ENCODE data around the gene PHEX.

Gene PHEX

DNA sequence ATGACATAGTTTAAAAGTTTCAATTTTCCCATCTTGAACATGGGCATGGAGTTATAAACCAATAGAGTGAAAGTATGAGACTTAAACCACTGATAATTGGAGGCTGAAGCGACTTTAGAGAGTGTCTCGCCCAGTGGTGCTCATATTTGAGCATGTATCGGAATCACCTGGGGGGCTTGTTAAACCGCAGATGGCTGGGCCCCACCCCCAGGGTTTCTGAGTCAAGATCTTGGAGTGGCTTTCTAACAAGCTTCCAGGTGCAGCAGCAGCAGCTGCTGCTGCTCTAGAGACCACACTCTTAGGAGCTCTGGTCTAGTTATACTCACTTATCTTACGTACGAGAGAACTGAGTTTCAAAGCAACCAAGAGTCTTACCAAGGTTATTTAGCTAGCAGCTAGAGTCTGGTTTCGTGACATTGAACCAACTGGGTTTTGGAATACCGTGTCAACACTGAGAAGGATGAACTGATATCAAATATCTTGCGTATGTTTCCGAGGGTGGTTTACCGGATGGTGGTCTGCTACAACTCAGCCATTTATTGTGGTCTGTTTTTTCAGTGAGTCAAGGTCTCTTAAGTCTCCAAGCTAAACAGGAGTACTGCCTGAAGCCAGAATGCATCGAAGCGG lies 5.9 kb downstream of the PHEX start:
- no peak overlapping the region for H3K4me3 ChIP-seq
- H3K27ac ChIP-seq = no peak overlapping the region

DNA sequence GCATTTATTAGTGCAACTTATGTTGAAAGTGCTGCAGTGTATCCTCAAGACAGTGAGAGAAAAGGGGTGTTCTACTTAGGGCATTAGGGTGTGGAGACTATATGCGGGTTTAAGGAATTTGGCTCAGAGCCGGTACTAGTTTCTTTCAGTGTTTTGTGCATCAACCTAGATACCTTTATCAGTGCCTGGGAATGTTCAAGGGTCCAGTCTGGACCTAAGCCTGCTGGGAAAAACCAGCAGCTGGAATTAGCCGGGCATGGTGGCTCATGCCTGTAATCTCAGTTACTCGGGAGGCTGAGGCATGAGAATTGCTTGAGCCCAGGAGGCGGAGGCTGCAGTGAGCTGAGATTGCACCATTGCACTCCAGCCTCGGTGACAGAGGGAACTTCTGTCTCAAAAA lies 7.4 kb downstream of the PHEX start:
- Histone ChIP-seq H3K27ac (no peak overlapping the region), H3K4me3 (no peak overlapping the region)

DNA sequence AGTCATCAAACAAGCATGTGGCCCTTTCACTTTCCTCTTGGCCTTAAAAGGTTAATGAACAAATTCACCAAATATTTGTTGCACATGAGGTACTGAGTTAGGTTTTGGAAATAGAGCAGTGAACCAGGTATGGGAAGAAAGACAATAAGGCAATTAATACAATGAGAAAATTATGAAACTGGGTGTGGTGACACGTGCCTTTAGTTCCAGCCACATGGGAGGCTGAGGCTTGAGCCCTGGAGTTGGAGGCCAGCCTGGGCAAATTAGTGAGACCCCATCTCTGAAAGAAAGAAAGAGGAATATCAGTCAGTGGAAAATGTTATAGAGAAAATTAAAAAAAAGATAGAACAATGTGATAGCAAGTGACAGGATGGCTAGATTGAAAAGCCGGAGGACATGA lies 8.1 kb downstream of the PHEX start:
- no peak overlapping the region for H3K4me3 ChIP-seq
- H3K27ac ChIP-seq = no peak overlapping the region

DNA sequence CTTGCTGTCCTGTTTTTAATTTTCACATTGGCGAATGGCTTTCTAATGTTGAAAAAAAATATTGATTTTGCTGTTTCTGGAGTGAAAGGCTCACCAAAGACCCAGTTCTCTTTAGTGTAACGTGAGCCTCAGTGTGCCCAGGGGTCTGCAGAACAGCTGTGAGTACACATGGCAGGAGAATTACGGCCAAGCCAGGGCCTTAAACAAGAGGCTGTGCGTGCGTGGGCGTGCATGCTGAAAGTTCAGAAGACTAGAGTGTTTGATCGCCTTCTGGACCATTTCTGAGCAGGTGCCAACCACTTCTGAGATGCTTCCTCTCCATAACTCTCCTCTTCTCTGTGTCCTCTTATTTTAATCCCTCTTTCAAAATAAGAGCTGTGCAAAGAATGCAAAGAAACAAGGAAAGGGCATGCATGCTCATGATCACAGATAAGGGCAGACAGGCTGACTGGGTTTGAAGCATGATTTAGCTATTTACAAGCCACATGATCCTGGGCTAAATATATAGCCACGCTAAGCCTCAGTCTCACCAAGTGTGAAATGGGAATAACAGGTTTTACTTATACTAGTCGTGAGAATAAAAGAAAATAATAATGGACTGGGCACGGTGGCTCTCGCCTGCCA lies 9.9 kb downstream of the PHEX start:
- Histone ChIP-seq H3K27ac (no peak overlapping the region), H3K4me3 (no peak overlapping the region)

DNA sequence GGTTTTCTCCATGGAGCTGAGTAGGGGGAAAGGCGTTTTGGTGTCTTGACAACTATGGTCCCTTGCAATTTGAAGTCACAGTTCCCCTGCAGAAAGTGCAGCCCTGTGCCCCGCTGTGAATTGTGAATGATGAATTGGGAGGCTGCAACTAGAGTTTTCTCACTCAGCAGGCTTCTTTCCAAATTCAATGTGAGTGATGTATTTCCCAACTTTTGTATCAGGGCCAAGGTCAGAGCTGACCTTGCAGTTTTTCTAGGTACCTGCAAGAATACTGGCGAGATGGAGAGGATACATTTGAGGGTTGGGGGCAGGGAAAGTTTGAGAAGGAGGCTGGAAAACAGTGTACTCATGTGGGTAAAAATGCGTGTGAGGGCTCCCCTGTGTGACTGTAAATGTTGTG lies 11.7 kb downstream of the PHEX start:
- Histone ChIP-seq H3K4me3 (no peak overlapping the region), H3K27ac (no peak overlapping the region)

- Histone ChIP-seq H3K4me3 (no peak overlapping the region), H3K27ac (no peak overlapping the region)
These were observed 15.3 kb downstream of the PHEX start for GRCh38 chrX:22047468-22047867.

GRCh38 chrX:22053481-22053880 lies 21.4 kb downstream of the PHEX start:
- Histone ChIP-seq H3K27ac (no peak overlapping the region), H3K4me3 (no peak overlapping the region)

GRCh38 chrX:22056235-22056634 lies 24.1 kb downstream of the PHEX start:
- Histone ChIP-seq H3K27ac (no peak overlapping the region), H3K4me3 (no peak overlapping the region)

- Histone ChIP-seq H3K27ac (no peak overlapping the region), H3K4me3 (no peak overlapping the region)
These were observed 25.5 kb downstream of the PHEX start for GRCh38 chrX:22057667-22058066.

- H3K4me3 ChIP-seq = no peak overlapping the region
- H3K27ac ChIP-seq = no peak overlapping the region
These were observed 27.6 kb downstream of the PHEX start for GRCh38 chrX:22059775-22060174.

DNA sequence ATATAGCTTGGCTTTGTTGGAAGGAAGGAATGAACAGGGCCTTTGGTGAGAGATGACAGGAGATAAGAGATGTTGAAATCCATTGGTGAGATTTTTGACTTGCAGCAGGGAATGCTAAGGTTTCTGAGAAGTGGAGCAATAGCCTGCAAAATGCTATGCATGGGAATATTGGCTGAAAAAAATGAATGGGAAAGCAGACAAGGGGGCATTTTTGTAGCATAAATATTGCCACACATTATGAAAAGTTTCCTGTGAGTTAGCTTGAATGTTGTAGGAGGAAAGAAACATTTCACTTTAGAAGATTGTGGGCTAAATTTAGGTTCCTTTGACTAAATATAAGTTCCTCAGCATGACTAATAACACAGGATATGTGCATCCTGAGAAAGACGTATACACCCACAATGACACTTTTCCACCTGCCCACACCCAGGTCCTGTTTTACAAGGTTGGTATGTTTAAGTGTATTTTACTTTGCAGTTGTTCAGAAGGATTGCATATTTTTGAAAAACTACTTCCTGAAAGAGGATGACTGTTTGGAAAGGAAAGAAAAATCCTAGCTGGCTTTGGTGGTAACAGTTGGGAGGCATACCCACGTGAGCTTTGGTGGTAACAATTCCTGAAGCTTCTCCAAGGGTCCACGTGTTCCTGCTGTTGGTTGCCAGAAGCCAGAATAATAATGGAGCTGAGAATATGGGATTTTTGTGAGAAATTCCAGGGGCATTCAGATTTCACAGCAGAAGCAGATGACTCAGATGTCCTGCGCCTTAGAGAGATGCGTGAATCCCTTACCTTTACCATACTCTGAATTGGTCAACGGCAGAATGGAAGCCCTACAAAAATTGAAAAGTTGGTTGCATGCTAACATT lies 28.5 kb downstream of the PHEX start:
- Histone ChIP-seq H3K4me3 (no peak overlapping the region), H3K27ac (no peak overlapping the region)

DNA sequence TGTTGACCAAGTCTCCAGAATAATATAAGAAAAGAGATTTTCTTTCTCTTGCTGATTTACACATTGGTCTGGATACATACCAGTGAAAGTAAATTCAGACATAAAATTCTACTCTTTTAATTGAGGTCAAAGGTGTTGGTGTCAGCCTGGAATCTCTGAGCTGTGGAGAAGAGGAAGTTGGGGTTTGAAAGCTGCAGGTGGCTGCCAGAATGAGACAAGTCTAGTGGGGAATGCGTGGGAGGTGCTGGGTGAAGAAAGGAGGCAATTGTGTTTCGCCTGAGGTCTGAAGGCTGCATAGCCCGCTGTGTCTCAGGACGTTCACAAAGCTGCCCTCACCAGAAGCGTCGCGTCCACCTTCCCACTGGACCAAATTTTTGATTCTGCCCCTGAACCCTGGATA lies 31.2 kb downstream of the PHEX start:
- Histone ChIP-seq H3K27ac (no peak overlapping the region), H3K4me3 (no peak overlapping the region)

DNA sequence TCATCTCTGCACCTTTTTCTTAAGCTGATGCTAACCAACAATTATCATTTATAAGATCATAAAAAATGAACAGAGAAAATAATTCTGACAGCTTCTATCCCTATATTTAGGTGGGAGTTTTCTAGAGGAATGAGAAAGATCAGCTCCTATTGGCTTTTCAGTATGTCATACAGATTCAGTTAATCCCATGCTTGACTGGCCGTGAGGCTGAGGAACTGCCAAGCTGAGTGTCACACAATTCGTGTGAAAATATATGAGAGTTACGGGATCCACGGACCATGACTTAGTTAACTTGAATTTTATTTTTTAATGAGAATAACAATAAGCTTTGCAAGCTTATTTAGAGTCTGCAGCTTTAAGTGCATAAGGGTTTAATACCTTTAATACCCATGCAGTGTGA lies 37.5 kb downstream of the PHEX start:
- Histone ChIP-seq H3K4me3 (no peak overlapping the region), H3K27ac (no peak overlapping the region)

GRCh38 chrX:22073928-22074327 lies 41.8 kb downstream of the PHEX start:
- Histone ChIP-seq H3K4me3 (no peak overlapping the region), H3K27ac (no peak overlapping the region)

GRCh38 chrX:22078117-22078516 lies 46.0 kb downstream of the PHEX start:
- no peak overlapping the region for H3K27ac ChIP-seq
- H3K4me3 ChIP-seq = no peak overlapping the region

GRCh38 chrX:22081475-22082092 lies 49.5 kb downstream of the PHEX start:
- Histone ChIP-seq H3K27ac (no peak overlapping the region), H3K4me3 (no peak overlapping the region)

DNA sequence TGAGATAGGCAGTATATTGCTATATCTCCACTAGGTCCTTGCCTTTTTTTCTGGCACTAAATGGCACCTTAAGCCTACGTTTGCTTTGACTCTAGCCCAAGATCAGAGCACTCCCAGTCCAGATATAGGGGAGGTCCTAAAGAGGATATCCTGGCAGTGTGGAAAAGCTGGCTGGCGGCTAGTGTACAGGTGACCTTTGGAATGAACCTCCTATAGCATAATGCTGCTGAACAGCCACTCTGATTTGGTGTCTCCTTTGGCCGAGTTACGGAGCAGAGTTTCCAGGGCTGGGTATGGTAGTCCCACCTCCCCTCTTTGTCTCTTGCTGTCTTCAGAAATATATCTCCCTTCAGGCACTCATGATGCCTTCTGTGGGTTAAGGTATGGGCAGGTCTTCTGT lies 53.9 kb downstream of the PHEX start:
- H3K27ac ChIP-seq = no peak overlapping the region
- no peak overlapping the region for H3K4me3 ChIP-seq

- Histone ChIP-seq H3K4me3 (no peak overlapping the region), H3K27ac (no peak overlapping the region)
These were observed 55.0 kb downstream of the PHEX start for GRCh38 chrX:22087011-22087557.

GRCh38 chrX:22088326-22088725 lies 56.2 kb downstream of the PHEX start:
- Histone ChIP-seq H3K27ac (no peak overlapping the region), H3K4me3 (no peak overlapping the region)

DNA sequence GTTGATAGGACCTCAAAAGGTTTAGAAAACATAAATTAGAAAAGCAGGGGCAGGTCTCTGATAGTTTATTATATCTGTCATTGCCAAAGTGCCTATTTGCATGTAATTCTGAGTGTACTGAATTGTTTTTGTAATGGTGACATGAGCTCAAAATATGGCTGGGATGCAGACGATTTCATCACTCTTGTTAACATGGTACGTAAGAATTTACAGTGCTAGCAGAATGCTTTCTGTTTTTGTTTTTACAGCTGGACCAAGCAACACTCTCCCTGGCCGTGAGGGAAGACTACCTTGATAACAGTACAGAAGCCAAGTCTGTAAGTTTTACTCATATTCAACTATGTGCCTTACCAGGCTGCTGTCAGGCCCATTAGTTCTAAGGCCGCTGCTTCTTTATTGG lies 58.1 kb downstream of the PHEX start:
- no peak overlapping the region for H3K4me3 ChIP-seq

More for the DNA sequence above, 58.1 kb downstream of the PHEX start:
- H3K27ac ChIP-seq = no peak overlapping the region
